Loucy (cell line): ENCODE data around the gene CCRL2.

Experiments
- H2AFZ ChIP-seq: fragments of 200-600 bp; sonication (generic); 2 replicates; pipeline ENCODE4 v1.6.0; 2016; ENCODE audit warnings: antibody characterized with exemption, mild to moderate bottlenecking, low read length, moderate library complexity
- H3F3A ChIP-seq: fragments of 200-600 bp; 2 replicates; pipeline ENCODE4 v1.6.0; 2016; ENCODE audit warnings: antibody characterized with exemption, low read depth, mild to moderate bottlenecking
- H3K27me3 ChIP-seq: fragments of 200-600 bp; sonication (generic); 2 replicates; pipeline ENCODE4 v1.6.1; 2014; ENCODE audit warnings: low read length, mild to moderate bottlenecking; ENCODE audit not compliant: insufficient read depth, poor library complexity, severe bottlenecking
- H3K36me3 ChIP-seq: fragments of 200-600 bp; sonication (generic); 2 replicates; pipeline ENCODE4 v1.6.1; 2016; ENCODE audit warnings: low read length; ENCODE audit not compliant: insufficient read depth
- H3K4me1 ChIP-seq: fragments of 200-600 bp; sonication (generic); 2 replicates; pipeline ENCODE4 v1.5.1; 2014; ENCODE audit warnings: low read length, mild to moderate bottlenecking; ENCODE audit not compliant: insufficient read depth, poor library complexity, severe bottlenecking
- H3K4me2 ChIP-seq: fragments of 200-600 bp; sonication (generic); 2 replicates; pipeline ENCODE4 v1.6.0; 2014; ENCODE audit warnings: antibody characterized with exemption, low read length, low read depth, mild to moderate bottlenecking; ENCODE audit not compliant: poor library complexity, severe bottlenecking
- H3K4me3 ChIP-seq: fragments of 200-600 bp; sonication (generic); 2 replicates; pipeline ENCODE4 v1.5.1; 2014; ENCODE audit warnings: low read length, mild to moderate bottlenecking, mixed read lengths; ENCODE audit not compliant: poor library complexity, severe bottlenecking
- H3K79me2 ChIP-seq: fragments of 200-600 bp; sonication (generic); 2 replicates; pipeline ENCODE4 v1.6.1; 2014; ENCODE audit warnings: low read length; ENCODE audit not compliant: insufficient read depth
- H3K9ac ChIP-seq: fragments of 200-600 bp; sonication (generic); 2 replicates; pipeline ENCODE4 v1.6.0; 2014; ENCODE audit warnings: mild to moderate bottlenecking, low read depth, low read length, moderate library complexity; ENCODE audit not compliant: poor library complexity, severe bottlenecking
- H3K9me2 ChIP-seq: fragments of 200-600 bp; sonication (generic); replicated peaks from 2 replicates; pipeline ENCODE4 v1.6.1; 2016; ENCODE audit warnings: low read depth, low read length, mixed read lengths
- H3K9me3 ChIP-seq: fragments of 200-600 bp; sonication (generic); 2 replicates; pipeline ENCODE4 v1.6.1; 2014; ENCODE audit warnings: mild to moderate bottlenecking, antibody characterized with exemption, low read length, low read depth; ENCODE audit not compliant: insufficient read depth
- H4K20me1 ChIP-seq: fragments of 200-600 bp; sonication (generic); 2 replicates; pipeline ENCODE4 v1.6.0; 2014; ENCODE audit warnings: antibody characterized with exemption, low read length, mild to moderate bottlenecking; ENCODE audit not compliant: insufficient read depth, poor library complexity, severe bottlenecking
- CTCF ChIP-seq: fragments of 200-600 bp; sonication (generic); conservative IDR thresholded peaks from 2 replicates; pipeline ENCODE4 v1.5.1; 2014; ENCODE audit warnings: mild to moderate bottlenecking, antibody characterized with exemption, low read length
- EZH2phosphoT487 ChIP-seq: fragments of 200-600 bp; IDR thresholded peaks from 2 replicates; pipeline ENCODE4 v1.6.1; 2018; ENCODE audit warnings: antibody characterized with exemption, mild to moderate bottlenecking, moderate library complexity, borderline replicate concordance

CCRL2 gene

GRCh38 chr3:46375218-46375617 lies 31.8 kb upstream of the CCRL2 start:
- H3K9ac ChIP-seq = peak overlapping the region; percentile 61
- peaks cover 64% of the 10 kb centered on the region for H3K4me1 ChIP-seq
- TF ChIP-seq CTCF = no peak
- no peak for TF ChIP-seq EZH2phosphoT487
- H3F3A ChIP-seq = peaks cover 7% of the 10 kb centered on the region
- no peaks in the 10 kb centered on the region for H4K20me1 ChIP-seq
- H3K79me2 ChIP-seq = no peaks in the 10 kb centered on the region
- H3K4me2 ChIP-seq = peak overlapping the region; percentile 59
- peak overlapping the region; percentile 53 for H3K4me3 ChIP-seq
- no peaks in the 10 kb centered on the region for H3K27me3 ChIP-seq
- H3K9me3 ChIP-seq = no peaks in the 10 kb centered on the region
- H2AFZ ChIP-seq = peak overlapping the region; percentile 31; the same call in 1 of the 2 replicates
- H3K36me3 ChIP-seq = no peaks in the 10 kb centered on the region
- no peaks in the 10 kb centered on the region for H3K9me2 ChIP-seq

DNA sequence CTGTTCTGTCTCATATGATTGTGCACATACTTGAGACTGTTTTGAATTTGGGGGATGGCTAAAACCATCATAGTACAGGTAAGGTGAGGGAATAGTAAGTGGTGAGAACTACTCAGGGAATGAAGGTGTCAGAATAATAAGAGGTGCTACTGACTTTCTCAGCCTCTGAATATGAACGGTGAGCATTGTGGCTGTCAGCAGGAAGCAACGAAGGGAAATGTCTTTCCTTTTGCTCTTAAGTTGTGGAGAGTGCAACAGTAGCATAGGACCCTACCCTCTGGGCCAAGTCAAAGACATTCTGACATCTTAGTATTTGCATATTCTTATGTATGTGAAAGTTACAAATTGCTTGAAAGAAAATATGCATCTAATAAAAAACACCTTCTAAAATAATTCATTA lies 31.2 kb upstream of the CCRL2 start:
- Histone ChIP-seq H3K4me1 (peaks cover 64% of the 10 kb centered on the region), H2AFZ (peak overlapping the region; percentile 31; the same call in 1 of the 2 replicates), H3K36me3 (no peaks in the 10 kb centered on the region), H4K20me1 (no peaks in the 10 kb centered on the region), H3K9me3 (no peaks in the 10 kb centered on the region), H3K27me3 (no peaks in the 10 kb centered on the region), H3K79me2 (no peaks in the 10 kb centered on the region), H3K4me2 (peak overlapping the region; percentile 59), H3K9me2 (no peaks in the 10 kb centered on the region), H3K9ac (peak overlapping the region; percentile 61), H3K4me3 (peak overlapping the region; percentile 53), H3F3A (peaks cover 7% of the 10 kb centered on the region)
- no peak for TF ChIP-seq CTCF
- TF ChIP-seq EZH2phosphoT487 = no peak

- no peaks in the 10 kb centered on the region for H3F3A ChIP-seq
- no peaks in the 10 kb centered on the region for H3K9me3 ChIP-seq
- no peaks in the 10 kb centered on the region for H3K79me2 ChIP-seq
- H4K20me1 ChIP-seq = no peaks in the 10 kb centered on the region
- H3K27me3 ChIP-seq = no peaks in the 10 kb centered on the region
- H3K9me2 ChIP-seq = no peaks in the 10 kb centered on the region
- peak; percentile 97 for TF ChIP-seq CTCF
- no peak for TF ChIP-seq EZH2phosphoT487
- no peak overlapping the region for H3K9ac ChIP-seq
- peaks cover 61% of the 10 kb centered on the region for H3K4me1 ChIP-seq
- no peak overlapping the region for H3K4me3 ChIP-seq
- 0 out of 2 replicates have a peak overlapping the region, but pooled peaks have one; percentile 5 for H2AFZ ChIP-seq
- H3K4me2 ChIP-seq = no peak overlapping the region
- no peaks in the 10 kb centered on the region for H3K36me3 ChIP-seq
Observed at GRCh38 chr3:46378426-46378942, 28.6 kb upstream of the CCRL2 start.
